HG03135 (cell line): Measurements from ENCODE around the gene CD96.
"Not testable (repeated sequence)": the region's sequence is repeated elsewhere in the genome, so short reads cannot be mapped to it uniquely, and the experiment has no call there.

Experiments used
- ATAC-seq: cut with Tn5 transposase; IDR thresholded peaks from one replicate; pipeline ENCODE4 v1.9.1; 2021; ENCODE audit warnings: mild to moderate bottlenecking, moderate library complexity; ENCODE audit not compliant: unreplicated experiment

CD96 gene

DNA sequence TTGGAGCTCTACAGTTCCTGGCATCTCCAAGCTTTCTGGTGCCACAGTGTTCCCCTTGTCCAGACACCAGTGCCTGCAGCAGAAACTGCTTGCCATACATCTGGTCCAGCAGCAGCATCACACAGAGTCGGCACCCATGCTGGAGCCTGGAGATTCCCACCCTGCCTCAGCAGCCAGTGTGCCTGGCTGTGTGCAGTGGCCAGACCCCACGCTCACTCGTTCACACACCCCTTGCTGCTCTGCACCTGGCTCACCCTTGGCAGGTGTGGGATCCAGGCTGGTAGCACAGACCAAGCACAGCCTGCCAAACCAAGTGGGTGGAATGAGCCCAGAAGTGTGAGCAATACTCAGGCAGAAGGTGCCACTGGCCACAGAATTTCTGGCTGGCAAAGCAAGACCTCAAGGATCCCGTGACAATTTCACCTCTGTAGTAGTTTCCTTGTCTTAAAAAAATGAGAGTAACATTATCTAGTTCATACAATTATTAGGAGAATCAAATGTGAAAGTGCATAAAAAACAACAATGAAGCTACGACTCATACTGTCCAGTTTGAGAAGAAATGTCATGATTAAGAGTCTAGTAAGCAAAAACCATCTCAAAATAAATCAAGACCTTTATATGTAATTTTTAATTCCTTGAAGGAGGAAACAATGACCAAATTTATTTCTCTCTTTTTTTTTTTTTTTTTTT, 76.1 kb downstream of the CD96 start:
- ATAC-seq, result no peak

DNA sequence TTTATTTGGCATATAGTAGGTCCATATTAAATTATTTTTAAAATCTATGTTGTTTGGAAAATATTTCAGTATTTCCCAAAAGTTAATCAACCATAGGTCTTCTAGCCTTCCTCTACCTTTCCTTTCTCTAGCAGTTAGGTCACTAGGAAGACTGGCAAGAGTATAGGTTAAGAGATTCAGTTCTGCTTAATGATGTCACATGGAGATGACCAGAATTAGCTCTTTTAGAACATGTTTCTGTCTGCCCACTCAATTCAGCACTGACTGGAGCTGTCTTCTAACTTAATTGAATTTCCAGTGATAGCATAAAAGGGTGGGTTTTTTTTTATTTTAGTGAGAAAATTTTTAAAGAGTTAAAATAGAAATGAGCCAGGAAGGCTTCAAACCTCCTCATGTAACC, 76.9 kb downstream of the CD96 start:
- no peak for ATAC-seq

DNA sequence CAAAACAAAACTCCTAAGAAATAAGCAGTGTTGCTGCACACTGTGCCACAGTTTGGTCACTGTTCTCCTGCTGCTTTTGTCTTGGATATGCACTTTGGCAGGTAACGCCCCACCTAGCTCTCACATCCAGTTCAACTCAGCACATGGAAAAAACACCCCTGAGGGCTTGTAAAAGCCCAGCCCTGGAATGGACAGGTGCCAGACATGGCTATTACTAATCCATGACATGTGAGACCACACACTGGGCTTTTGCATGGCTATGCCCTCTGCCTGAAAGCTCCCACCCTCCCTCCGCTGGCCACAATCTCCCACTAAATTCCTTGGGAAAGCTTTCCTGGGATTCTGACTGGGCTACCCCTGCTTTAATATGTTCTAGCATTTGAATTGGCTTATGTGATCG, 77.8 kb downstream of the CD96 start:
- no peak for ATAC-seq

DNA sequence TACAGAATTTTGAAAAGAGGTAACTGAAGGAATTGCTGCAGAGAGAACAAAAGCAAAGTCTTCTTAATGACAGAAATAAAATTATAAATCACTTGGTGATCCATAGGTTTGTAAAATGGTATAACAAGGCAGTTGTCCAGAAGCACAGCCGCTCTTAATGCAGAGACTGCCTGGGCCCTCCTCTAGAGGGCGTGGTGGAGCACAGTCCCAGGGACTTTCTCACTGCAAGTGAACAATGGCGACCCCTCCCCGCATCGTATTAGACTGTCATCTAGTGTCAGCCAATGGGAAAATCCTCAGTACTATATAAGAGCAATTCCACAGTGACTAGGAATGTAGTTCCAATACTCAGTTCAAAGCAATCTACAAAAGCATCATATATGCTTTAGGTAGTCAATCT, 79.5 kb downstream of the CD96 start:
- no peak for ATAC-seq

DNA sequence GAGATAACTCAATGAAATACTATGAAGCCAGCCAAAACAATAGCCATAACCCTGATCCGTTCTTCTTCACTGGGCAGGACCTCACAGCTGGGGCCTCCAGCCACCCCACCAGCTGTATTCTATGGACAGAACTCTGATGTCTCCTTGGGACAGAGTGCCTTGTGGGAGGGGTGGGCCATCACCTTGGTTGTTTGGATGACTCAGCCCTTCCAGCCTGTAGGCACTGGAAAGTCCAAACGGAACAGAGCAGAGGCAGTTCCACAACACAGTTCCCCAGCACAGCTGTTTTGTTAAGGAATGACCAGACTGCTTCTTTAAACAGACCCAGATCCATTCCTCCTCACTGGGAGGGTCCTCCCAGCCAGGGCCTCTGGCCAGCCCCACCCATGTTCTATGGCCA, 85.1 kb downstream of the CD96 start:
- ATAC-seq, result no peak

DNA sequence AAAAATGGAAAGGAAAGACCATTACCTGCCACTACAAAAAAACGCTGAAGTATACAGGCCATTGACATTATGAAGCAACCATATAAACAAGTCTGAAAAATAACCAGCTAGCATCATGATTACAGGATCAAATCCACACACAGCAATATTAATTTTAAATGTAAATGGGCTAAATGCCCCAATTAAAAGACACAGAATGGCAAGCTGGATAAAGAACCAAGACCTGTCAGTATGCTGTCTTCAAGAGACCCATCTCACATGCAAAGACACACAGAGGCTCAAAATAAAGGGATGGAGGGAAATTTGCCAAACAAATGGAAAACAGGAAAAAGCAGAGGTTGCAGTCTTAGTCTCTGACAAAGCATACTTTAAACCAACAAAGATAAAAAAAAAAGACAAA, 87.0 kb downstream of the CD96 start:
- not testable (repeated sequence) for ATAC-seq

DNA sequence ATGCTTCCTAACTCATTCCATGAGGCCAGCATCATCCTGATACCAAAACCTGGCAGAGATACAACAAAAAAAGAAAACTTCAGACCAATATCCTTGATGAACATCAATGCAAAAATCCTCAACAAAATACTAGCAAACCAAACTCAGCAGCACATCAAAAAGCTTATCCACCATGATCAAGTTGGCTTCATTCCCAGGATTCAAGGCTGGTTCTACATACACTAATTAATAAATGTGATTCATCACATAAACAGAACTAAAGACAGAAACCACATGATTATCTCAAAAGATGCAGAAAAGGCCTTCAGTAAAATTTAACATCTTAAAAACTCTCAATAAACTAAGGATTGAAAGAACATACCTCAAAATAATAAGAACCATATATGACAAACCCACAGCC, 88.6 kb downstream of the CD96 start:
- not testable (repeated sequence) for ATAC-seq

DNA sequence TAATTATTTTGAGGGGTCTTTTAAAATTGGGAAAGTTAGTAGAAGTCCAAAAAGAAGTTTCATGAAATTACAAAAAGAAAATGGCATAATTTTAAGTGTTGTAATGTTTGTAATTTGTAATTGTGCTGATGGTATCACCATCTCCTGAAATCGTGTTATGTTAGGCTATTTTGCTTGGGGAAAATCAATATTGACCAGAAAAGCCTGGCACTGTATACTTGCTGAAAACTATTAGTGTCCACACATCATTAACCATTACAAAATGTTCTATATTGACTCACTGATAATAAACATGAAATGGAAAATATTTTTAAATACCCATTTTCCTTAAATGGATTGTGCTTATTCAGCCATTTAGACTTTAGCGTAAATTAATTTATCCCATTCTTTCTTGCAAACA, 93.4 kb downstream of the CD96 start:
- no peak for ATAC-seq

DNA sequence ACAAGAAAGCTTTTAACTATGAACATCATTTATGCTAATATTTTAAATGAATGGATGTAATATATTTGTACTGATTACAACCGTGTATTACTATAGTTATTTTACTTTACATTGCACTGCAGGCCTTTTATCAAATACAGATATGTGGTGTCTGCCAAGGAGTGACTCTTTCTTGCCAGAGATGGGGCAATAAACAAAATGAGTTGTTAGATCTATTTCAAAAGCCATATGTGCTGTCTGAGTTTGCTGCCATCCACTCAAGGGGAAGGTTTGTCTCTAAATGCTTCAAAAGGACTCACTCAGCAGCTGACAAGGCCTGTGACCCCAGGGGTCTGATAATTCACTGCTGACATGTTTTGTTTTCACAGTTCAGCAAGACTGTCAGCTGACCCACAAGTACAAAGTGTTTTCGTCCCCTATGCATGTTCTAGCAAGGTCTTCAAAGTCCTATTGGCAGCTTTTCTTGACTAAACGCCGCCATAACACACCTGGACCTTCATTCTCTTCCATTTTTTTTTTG, 94.4 kb downstream of the CD96 start:
- ATAC-seq, result no peak

DNA sequence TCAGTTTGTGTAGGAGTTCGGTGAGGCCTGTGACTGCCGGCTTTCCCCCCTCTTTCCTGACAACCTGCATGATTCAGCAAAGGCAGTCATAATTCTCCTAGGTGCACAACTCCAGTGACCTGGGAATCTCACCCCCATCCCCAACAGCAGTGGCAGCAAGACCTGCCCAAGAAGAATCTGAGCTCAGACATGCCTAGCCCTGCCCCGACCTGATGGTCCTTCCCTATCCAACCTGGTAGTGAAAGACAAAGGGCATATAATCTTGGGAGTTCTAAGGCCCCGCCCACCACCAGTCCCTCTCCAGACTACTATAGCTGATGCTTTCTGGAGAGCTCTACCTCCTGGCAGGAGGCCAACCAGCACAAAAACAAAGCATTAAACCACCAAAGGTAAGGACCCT, 97.3 kb downstream of the CD96 start:
- ATAC-seq, result no peak

DNA sequence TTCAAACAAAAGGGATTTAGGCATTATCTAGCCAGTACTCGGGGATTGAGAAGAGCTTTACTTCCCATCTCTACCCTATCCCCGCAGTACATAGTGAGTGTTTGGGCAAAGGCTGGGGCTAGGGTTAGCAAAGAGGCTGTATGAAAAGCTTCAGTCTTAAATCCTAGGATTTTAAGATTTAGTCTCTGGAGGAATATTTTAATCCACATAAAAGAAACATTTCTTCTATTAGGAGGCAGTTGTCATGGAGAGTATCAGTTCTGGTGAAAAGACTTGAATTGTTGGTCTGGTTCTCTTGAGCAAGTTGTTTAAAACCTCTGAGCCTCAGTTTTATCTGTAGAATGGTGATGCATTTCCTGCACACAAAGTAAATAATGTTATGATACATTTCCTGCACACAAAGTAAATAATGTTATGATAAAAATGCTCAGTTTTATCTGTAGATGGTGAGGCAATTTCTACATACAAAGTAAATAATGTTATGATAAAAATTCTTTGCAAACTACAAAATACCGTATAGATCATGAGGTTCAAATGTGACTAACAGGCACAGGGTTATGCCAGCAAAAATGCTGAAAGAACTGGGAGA, 107.1 kb downstream of the CD96 start:
- no peak for ATAC-seq

DNA sequence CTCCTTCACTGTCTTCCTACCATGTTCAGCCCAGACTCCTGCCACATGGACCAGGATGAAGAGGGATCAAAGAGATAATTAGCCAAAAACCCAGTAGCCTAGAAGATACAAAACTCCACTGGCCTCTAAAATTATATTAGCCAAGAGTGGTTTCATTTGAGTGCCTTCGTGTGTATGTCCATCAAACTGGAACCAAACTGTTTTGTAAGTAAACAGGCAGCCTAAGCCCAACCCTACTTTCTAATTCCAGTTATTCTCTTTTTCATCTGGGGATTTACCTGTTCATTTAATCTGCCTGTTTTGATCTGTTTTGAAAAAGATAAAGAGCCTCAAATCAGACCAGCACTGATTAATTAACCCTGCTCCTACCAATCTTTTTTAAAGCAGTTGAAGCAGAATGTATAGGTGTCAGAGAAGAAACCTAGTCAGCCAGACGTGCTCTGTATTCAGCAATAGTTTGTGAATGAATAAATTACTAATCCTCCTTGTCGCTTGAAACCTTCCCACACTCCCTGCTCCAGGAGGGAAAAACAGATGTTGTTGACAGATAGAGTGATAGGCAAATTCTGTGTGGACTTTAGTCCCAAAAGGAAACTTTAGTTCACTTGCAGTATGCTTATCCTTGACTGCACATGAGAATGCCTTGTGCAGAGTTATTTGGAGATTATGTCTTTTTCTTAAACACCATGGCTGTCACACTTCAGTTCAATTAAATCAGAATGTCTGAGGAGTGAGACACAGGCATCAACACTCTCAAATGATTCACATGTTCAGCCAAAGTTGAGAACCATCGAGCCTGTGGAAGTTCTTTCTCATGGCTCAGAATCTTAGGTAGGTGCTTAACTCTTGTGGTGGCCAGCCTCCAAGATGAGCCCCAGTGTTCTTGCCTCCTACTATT, 108.6 kb downstream of the CD96 start:
- no peak for ATAC-seq

DNA sequence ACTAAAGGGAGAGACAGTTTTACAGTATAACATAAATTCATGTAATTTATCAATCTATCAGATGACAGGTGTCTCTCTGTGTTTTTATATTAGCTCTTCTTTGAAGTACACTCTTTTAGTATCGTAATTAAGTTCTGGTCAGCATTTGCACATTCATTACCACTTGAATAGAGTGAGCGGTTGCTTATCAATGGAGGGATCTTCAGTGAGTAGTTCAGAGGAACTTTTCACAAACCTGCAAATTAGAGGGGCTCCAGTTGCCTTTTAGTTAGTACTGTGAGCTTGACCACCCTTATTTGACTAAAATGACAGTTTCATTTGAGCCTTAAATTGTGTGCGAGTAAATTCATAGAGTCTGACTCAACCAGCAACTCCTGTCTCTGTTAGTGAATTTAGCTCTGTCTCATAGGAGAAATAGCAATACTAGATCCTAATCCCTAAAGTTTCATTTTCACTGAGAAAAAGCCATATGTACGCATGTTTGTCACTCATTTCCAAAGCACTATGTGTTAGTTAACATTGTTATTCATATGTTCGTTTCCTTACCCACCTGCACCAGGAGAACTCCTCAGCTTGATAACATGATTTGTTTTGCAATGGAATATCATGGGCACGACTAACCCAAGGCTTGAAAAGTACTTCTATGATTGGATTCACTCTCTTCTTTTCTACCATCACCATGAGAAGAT, 110.6 kb downstream of the CD96 start:
- no peak for ATAC-seq

DNA sequence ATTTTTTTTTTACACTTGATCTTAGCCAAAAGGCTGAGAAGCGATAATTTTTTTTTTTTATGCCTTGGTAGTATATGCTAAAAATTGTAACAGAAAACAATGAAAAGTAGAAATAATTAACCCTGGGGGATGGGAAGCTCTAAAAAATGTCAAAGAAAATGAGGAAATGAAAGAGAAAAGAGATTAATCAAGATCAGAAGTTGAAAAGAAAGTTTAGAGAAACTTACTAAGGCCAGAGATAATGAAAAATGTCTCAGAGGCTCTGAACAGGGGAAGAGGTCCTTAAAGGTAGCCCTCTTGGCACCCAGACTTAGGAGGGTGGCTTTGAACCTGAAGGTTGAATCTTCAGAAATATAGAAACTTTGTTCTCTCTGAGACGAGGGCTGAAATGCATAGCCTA, 111.8 kb downstream of the CD96 start:
- no peak for ATAC-seq

DNA sequence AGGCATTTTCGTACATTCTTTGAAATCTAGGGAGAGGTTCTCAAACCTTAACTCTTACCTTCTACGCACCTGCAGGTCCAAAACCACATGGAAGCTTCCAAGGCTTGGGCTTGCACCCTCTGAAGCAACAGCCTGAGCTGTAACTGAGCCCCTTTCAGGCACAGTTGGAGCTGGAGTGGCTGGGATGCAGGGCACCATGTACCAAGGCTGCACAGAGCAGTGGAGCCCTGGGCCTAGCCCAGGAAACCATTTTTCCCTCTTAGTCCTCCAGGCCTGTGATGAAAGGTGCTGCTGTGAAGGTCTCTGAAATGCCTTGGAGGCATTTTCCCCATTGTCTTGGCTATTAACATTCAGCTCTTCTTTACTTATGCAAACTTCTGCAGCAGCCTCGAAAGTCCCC, 120.0 kb downstream of the CD96 start:
- ATAC-seq, result no peak

DNA sequence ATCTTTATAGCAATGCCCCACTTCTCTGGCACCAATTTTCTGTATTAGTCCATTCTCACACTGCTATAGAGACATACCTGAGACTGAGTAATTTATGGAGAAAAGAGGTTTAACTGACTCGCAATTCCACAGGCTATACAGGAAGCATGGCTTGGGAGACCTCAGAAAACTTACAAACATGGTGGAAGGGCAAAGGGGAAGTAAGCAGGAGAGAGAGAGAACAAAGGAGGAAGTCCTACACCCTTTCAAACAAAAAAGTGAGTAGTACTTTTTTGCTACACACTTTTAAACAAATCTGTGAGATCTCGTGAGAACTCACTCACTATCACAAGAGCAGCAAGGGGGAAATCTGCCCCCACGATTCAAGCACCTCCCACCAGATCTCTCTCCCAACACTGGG, 120.9 kb downstream of the CD96 start:
- no peak for ATAC-seq

DNA sequence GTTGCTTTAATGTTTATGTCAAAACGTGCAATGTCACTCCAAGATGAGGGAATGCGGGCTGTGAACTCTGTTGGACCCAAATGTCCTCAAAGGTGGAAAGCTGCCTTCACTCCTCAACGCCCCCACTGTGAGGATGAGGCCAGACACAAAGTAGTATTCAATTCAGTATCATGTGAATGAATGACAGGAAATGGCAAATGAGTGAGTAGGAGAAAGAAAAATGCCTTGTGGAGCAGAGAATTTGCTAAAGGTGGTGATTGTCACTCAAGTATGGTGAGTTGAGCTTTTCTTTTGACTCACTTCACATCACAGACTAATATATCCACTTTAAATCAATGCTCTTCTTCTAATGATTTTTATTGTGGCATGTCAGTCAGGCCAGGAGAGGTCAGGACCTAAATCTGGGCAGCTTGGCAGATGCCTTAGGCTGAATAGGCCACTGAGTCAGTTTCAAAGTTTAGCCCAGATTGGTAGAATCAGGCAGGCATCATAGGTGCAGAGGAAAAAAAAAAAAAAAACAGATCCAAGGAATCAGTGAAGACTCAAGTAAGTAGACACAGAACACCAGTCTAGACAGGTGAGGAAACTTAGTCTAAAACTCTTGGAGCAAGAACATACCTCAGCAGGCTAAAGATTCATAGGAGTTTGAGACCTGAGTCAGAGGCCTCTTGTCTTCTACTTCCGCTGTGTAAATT, 124.2 kb downstream of the CD96 start:
- ATAC-seq, result no peak

DNA sequence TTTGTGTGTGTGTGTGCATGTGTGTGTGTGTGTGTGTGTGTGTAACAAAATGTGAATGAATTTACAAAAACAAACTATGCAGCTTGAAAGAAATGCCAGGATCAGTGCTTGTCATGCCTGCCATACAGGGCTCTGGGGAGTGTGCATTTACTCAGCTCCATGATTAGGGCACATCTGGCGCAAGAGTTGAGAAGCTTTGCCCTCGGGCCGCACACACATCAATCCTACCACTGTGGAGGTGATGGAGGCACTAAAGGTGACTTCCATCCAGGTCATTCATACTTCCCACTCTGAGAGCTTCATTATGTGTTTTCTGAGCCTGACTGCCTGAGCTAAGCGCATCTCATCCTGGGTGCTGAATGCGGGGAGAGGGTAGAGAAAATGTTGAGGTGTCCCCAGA, 125.2 kb downstream of the CD96 start:
- ATAC-seq, result no peak

DNA sequence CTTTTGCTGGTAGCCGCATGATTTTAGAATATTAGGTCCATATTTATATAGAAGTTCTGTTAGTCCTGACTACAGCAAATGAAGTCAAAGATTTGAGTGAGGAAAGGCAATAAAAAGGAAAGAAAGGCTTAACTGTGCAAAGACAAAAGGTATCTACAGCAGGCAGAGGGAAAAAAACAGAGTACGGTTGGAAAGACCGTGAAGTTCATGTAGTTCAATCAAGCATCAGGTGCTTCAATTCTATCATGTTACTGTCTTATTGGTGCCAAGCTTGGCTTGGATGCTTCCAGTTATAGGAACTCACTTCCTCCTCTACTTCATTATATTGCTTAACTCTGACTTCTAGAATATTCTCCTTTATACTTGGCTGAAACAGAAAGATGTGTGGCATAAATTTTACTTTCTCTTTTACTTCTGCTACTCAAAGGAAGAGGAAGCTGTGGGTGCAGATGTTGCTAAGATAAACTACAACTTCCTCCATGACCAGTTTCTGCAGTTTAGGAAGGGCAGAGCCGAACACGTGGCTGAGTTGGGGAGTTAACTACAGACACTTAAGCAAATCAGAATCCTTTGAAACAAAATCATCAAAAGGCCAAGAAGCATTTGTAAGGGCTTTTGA, 125.7 kb downstream of the CD96 start:
- ATAC-seq, result peak; percentile 99

DNA sequence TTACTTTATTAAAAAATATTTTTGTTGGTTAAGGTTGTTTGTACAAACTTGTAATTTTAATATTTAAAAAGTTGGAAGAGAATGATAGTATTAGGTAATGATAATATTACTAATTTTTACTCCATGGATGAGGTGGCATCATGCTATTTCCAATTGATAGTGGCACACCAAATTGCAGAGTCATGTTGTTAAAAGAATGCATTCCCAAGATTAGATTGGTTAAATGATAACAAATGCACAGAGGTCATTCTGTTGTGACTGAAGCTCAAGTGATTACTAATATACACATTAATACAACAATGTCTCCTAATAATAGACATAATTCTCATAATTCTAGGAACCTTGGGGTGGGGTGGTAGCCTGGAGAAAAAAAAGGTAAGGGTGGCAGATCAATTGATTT, 126.3 kb downstream of the CD96 start:
- ATAC-seq, result no peak
